HG02938 (cell line): ENCODE results near the gene BNIPL.

Source experiments
- ATAC-seq: cut with Tn5 transposase; IDR thresholded peaks from one replicate; pipeline ENCODE4 v1.9.1; 2021; ENCODE audit warnings: mild to moderate bottlenecking, moderate library complexity; ENCODE audit not compliant: unreplicated experiment

BNIPL gene

GRCh38 chr1:151009674-151010345 lies 26.6 kb upstream of the BNIPL start:
- no peak for ATAC-seq

GRCh38 chr1:151010346-151010726 lies 26.1 kb upstream of the BNIPL start:
- no peak for ATAC-seq

DNA sequence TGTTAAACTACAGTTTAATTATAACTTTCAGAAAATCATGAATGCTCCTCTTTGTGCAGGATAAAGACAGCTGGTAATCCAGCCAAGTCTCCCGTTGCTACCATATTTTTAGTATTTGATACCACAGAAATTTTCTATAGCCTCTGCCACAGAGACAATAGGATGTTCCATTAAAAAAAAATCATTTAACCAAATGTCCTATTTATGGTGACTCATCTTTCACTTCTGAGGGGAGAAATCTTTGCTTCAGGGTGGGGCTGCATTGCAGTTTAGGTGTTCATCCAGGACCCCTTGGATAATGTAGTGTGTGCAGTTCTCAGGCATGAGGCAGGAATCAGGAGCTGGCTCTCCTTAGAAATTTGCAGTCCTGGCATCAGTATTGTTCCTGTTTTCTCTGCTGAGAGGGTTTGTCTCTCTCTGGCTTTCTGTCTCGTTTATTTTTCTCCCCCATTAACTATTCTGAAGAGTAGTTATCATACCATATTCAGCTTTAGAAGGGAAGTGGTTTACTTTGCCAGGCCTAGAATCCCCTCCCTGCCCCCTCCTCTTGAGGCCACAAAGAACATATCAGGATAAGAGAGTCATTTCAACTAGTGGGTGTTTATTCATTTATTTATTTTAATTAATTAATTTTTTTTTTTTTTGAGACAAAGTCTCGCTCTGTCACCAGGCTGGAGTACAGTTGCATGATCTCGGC lies 25.1 kb upstream of the BNIPL start:
- ATAC-seq, result no peak

- no peak for ATAC-seq
These were observed 23.5 kb upstream of the BNIPL start for GRCh38 chr1:151012684-151013471.

DNA sequence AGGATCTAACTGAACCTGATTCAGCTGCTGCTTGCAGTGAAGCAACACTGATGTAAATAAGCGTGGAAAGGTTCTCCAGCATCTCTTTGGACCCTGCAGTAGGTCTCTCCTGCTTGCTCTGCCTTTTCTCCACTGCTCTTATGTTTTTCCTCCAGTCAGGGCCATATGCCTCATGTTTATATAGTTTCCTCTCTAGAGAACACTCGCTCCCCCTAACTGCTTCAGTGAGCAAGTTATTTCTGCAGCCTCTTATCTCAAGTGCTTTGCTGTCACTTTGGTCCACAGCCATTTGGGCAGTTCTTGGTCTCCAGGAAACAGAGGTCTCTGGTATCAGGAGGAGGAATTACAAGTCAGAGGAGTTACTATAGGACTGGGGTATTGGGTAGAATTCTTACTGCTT lies 22.9 kb upstream of the BNIPL start:
- no peak for ATAC-seq

GRCh38 chr1:151024540-151025146 lies 11.7 kb upstream of the BNIPL start:
- peak; percentile 58 for ATAC-seq

DNA sequence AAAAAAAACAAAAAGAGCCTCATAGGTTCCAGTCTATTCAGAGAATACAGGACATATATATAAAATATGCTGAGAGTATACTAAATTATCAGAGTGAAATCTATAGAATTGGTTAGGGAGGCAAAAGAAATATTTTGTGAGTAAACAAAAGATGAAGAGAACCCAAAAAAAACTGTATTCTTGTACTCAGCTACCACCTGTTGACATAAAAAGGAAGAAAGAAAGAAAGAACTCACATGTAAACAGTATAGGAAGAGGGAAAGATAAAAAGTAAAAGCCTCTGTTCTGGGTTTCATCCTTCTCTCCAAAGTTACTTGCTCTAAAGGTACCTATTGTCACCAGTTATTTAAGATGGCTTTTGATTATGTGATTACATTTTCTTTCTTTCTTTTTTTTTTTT lies 9.9 kb upstream of the BNIPL start:
- no peak for ATAC-seq

- no peak for ATAC-seq
These were observed 4.2 kb upstream of the BNIPL start for GRCh38 chr1:151032164-151032563.

- no peak for ATAC-seq
These were observed 1.2 kb upstream of the BNIPL start for GRCh38 chr1:151035167-151035566.

- no peak for ATAC-seq
These were observed 646 bp downstream of the BNIPL start for GRCh38 chr1:151037032-151037431.

GRCh38 chr1:151039521-151039920 lies 3.1 kb downstream of the BNIPL start:
- ATAC-seq, result no peak

- ATAC-seq, result no peak
These were observed 6.8 kb downstream of the BNIPL start for GRCh38 chr1:151043163-151043562.

DNA sequence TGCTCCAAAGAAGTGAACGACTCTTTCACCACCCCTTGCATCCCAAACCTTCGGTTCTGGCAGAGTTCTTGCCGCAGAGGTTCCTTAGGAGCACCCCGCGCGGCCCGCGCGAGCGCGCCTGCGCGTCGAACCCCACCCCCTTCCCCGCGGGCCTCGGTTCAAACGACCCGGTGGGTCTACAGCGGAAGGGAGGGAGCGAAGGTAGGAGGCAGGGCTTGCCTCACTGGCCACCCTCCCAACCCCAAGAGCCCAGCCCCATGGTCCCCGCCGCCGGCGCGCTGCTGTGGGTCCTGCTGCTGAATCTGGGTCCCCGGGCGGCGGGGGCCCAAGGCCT lies 11.2 kb downstream of the BNIPL start, which contains the start of gene C1orf56:
Gene C1orf56, plus strand, starts transcription at position 161 of the 334 bp plus-strand sequence. Its CDS starts 97 bp downstream, at position 258.
- ATAC-seq, result no peak

- ATAC-seq, result peak; percentile 56
These were observed 11.7 kb downstream of the BNIPL start for GRCh38 chr1:151047925-151048644.

DNA sequence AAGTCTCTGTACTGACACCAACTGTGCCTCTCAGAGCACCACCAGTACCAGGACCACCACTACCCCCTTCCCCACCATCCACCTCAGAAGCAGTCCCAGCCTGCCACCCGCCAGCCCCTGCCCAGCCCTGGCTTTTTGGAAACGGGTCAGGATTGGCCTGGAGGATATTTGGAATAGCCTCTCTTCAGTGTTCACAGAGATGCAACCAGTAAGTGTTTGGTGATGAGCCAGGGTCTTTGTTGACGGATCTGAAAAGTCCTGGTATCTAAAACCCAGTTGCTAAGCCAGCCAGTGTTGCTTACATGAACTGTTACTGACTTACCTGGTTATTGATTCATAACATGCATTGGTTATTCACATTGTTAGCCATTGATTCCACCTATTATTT lies 12.3 kb downstream of the BNIPL start:
- ATAC-seq, result no peak

DNA sequence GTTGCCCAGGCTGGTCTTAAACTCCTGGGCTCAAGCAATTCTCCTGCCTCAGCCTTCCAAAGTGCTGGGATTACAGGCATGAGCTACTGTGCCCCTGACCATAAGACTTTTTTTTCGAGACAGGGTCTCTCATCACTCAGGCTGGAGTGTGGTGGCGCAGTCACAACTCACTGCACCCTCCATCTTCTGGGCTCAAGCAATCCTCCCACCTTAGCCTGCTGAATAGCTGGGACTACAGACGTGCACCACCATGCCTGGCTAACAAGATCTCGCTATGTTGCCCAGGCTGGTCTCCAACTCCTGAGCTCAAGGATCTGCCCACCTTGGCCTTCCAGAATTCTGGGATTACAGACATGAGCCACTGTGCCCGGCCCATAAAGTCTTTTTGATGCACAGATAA lies 13.1 kb downstream of the BNIPL start:
- ATAC-seq, result no peak

- no peak for ATAC-seq
These were observed 13.8 kb downstream of the BNIPL start for GRCh38 chr1:151050051-151050688.

- ATAC-seq, result no peak
These were observed 15.1 kb downstream of the BNIPL start for GRCh38 chr1:151051356-151052009.

- ATAC-seq, result no peak
These were observed 18.7 kb downstream of the BNIPL start for GRCh38 chr1:151054971-151055547.

- no peak for ATAC-seq
These were observed 19.2 kb downstream of the BNIPL start for GRCh38 chr1:151055581-151055980.
